ENCODE results near the gene TBC1D8B. TPM values are rescaled to one million over a fixed set of nuclear protein-coding genes. Genes with fewer than 3 reads are reported as not detected.

Gene TBC1D8B
- total RNA-seq, 1 experiment from 2014 or later: 9.2 TPM

DNA sequence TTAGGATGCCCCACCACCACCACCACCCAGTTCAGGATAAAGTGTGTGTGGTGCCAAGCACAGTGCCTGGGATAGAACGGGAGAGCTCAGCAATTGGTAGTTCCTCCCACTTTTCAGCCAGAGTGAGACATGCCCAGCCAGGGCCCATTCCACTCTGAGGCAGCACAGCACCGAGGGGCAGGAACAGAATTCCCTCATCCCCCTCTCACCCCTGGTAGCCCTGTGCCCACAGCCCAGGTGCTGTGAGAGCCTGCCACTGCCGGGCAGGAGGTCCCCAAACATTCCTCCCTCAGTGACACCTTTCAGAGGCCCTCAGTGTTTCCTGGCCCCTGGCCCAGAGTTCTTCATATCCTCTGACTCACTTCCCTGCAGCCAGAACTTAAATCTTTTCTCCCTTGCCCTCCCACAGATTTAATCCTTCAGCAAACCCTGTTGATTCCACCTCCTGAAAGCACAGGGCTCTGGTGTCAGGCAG lies 92.5 kb downstream of the TBC1D8B start (continued):
- TF ChIP-seq, protein P1, sequence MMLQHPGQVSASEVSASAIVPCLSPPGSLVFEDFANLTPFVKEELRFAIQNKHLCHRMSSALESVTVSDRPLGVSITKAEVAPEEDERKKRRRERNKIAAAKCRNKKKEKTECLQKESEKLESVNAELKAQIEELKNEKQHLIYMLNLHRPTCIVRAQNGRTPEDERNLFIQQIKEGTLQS (IDR thresholded peaks at IDR 0.05): no peak
- peak; percentile 43; the same call in 1 of the 2 replicates for TF ChIP-seq SP1 (IDR thresholded peaks at IDR 0.05; ENCODE audit: low read depth)
- TF ChIP-seq RAD21 (IDR thresholded peaks at IDR 0.05; ENCODE audit: low read depth): no peak
- no peak for TF ChIP-seq EZH2 (IDR thresholded peaks at IDR 0.05)

GRCh38 chrX:106897259-106897658 lies 94.8 kb downstream of the TBC1D8B start:
- RAD21 ChIA-PET (ENCODE audit: low non-redundant PET in 1 of 2, low total read pairs in 2 of 2, uncharacterized antibody in 2 of 2, unreplicated experiment in 2 of 2): interaction anchor here in 1 of 2 experiments (0.7 kb wide), 1 partner anchor 89 kb away, joined by 4 read pairs; no protein-coding TSS in a partner anchor
- H3K4me2 ChIP-seq (ENCODE audit: low read length): no peak overlapping the region
- no peak for ATAC-seq
- no peak for TF ChIP-seq EZH2phosphoT487 (IDR thresholded peaks at IDR 0.05; ENCODE audit: borderline replicate concordance)
- TF ChIP-seq YY1 (IDR thresholded peaks at IDR 0.05; ENCODE audit: extremely low read depth, insufficient replicate concordance, low read depth, low read length): peak; percentile 87
- H3K36me3 ChIP-seq (ENCODE audit: control insufficient read depth in 1 of 2, insufficient read depth in 2 of 2, low read length in 2 of 2): no peaks in the 10 kb centered on the region
- no peaks in the 10 kb centered on the region for H4K20me1 ChIP-seq (ENCODE audit: insufficient read depth)
- POLR2A ChIA-PET: no interaction called here
- CTCF ChIA-PET: interaction anchor here (1.0 to 1.8 kb wide), 4 partner anchors 9 to 731 kb away, joined by 3 to 4 read pairs (median 4); partner anchors contain the start of gene PRPS1
- H3K27ac ChIP-seq (ENCODE audit: low read depth, low read length): no peak overlapping the region
- H3K9me2 ChIP-seq (ENCODE audit: insufficient read depth): no peaks in the 10 kb centered on the region
- H2AFZ ChIP-seq (ENCODE audit: low read depth, low read length, poor library complexity, severe bottlenecking): peak overlapping the region; percentile 85
- DNase-seq (ENCODE audit: low read depth, low spot score): no peak
- BruUV-seq (replicated peaks): no TSS peak
- no peak overlapping the region for H3K4me3 ChIP-seq (replicated peaks in 1 of 2; ENCODE audit: low read depth in 1 of 2, low read length in 2 of 2)
- H3K4me1 ChIP-seq (ENCODE audit: control insufficient read depth in 1 of 2, insufficient read depth in 2 of 2, low read length in 2 of 2): peaks cover 19 to 47% of the 10 kb centered on the region in 2 experiments
- H3K79me2 ChIP-seq (ENCODE audit: insufficient read depth, low read length): no peaks in the 10 kb centered on the region
- H3K9me3 ChIP-seq (ENCODE audit: control insufficient read depth in 1 of 2, insufficient read depth in 1 of 2, low read depth in 1 of 2, low read length in 2 of 2): no peaks in the 10 kb centered on the region
- no peak overlapping the region for H3K9ac ChIP-seq (ENCODE audit: low read length)
- intact Hi-C loops (cut with micrococcal nuclease): loop anchor here (10.0 kb wide), 5 partner anchors 128 to 1178 kb away; no protein-coding TSS in a partner anchor
- H3K27me3 ChIP-seq (ENCODE audit: insufficient read depth, low read length): no peaks in the 10 kb centered on the region

DNA sequence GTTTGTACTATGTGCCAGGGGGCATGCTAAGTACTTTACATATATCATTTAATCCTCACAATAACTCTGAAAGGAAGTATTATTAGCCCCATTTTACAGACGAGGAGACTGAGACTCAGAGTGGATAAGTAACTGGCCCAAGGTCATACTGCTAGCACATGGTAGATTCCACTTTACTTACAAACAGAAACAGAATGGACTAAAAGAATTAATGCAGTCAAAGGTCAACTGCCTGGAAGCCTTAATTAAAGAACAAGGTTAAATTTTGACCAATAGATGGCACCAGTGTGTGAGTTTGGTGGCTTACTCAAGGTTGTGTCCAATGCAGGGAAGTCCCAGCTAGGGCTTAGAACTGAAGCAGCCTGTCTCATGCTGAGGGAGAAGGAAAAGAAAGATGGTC lies 96.0 kb downstream of the TBC1D8B start:
- no TSS peak for BruUV-seq (replicated peaks)
- DNase-seq (ENCODE audit: low read depth, low spot score) (no peak), ATAC-seq (peak; percentile 46)
- ChIA-PET POLR2A (no interaction called here), CTCF (interaction anchor here (0.6 to 2.1 kb wide), 11 partner anchors 7 to 1534 kb away, joined by 3 to 21 read pairs (median 3); partner anchors contain the start of gene PRPS1), RAD21 (ENCODE audit: low non-redundant PET in 1 of 2, low total read pairs in 2 of 2, uncharacterized antibody in 2 of 2, unreplicated experiment in 2 of 2) (interaction anchor here (0.9 to 1.1 kb wide), 2 partner anchors 61 to 62 kb away, joined by 4 to 9 read pairs; no protein-coding TSS in a partner anchor)
- intact Hi-C loops (cut with micrococcal nuclease): loop anchor here (10.0 kb wide), 5 partner anchors 126 to 1176 kb away; no protein-coding TSS in a partner anchor
- Histone ChIP-seq H3K9me2 (ENCODE audit: insufficient read depth) (no peaks in the 10 kb centered on the region), H3K27ac (ENCODE audit: low read depth, low read length) (no peak overlapping the region), H3K36me3 (ENCODE audit: control insufficient read depth in 1 of 2, insufficient read depth in 2 of 2, low read length in 2 of 2) (no peaks in the 10 kb centered on the region), H3K9me3 (ENCODE audit: control insufficient read depth in 1 of 2, insufficient read depth in 1 of 2, low read depth in 1 of 2, low read length in 2 of 2) (no peaks in the 10 kb centered on the region), H3K79me2 (ENCODE audit: insufficient read depth, low read length) (no peaks in the 10 kb centered on the region), H4K20me1 (ENCODE audit: insufficient read depth) (no peaks in the 10 kb centered on the region), H3K4me1 (ENCODE audit: control insufficient read depth in 1 of 2, insufficient read depth in 2 of 2, low read length in 2 of 2) (peaks cover 19 to 47% of the 10 kb centered on the region in 2 experiments), H3K4me2 (ENCODE audit: low read length) (peak overlapping the region; percentile 19; the same call in 1 of the 2 replicates), H3K4me3 (replicated peaks in 1 of 2; ENCODE audit: low read depth in 1 of 2, low read length in 2 of 2) (no peak overlapping the region), H2AFZ (ENCODE audit: low read depth, low read length, poor library complexity, severe bottlenecking) (peak overlapping the region; percentile 78), H3K9ac (ENCODE audit: low read length) (no peak overlapping the region), H3K27me3 (ENCODE audit: insufficient read depth, low read length) (no peaks in the 10 kb centered on the region)
- TF ChIP-seq ZNF274 (IDR thresholded peaks at IDR 0.05; ENCODE audit: low read depth, low read length): no peak
- TF ChIP-seq ZBTB33 (IDR thresholded peaks at IDR 0.05; ENCODE audit: extremely low read depth, insufficient replicate concordance, low read length): no peak
- TF ChIP-seq, protein P2, sequence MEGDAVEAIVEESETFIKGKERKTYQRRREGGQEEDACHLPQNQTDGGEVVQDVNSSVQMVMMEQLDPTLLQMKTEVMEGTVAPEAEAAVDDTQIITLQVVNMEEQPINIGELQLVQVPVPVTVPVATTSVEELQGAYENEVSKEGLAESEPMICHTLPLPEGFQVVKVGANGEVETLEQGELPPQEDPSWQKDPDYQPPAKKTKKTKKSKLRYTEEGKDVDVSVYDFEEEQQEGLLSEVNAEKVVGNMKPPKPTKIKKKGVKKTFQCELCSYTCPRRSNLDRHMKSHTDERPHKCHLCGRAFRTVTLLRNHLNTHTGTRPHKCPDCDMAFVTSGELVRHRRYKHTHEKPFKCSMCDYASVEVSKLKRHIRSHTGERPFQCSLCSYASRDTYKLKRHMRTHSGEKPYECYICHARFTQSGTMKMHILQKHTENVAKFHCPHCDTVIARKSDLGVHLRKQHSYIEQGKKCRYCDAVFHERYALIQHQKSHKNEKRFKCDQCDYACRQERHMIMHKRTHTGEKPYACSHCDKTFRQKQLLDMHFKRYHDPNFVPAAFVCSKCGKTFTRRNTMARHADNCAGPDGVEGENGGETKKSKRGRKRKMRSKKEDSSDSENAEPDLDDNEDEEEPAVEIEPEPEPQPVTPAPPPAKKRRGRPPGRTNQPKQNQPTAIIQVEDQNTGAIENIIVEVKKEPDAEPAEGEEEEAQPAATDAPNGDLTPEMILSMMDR (IDR thresholded peaks at IDR 0.05 in 2 of 3, conservative IDR thresholded peaks at IDR 0.05 in 1 of 3; ENCODE audit: borderline replicate concordance in 1 of 3, insufficient read depth in 1 of 3, low read depth in 2 of 3, low read length in 2 of 3): peak; percentile 15 to 56 (median 47); a peak in 4 of 6 replicates
- TF ChIP-seq RAD21 (IDR thresholded peaks at IDR 0.05; ENCODE audit: low read depth): peak; percentile 75
- TF ChIP-seq EZH2 (IDR thresholded peaks at IDR 0.05): no peak
- TF ChIP-seq EZH2phosphoT487 (IDR thresholded peaks at IDR 0.05; ENCODE audit: borderline replicate concordance): no peak
- TF ChIP-seq POLR2A (IDR thresholded peaks at IDR 0.05; ENCODE audit: borderline replicate concordance, extremely low read depth, insufficient read depth, insufficient read length): no peak
- TF ChIP-seq SRF (IDR thresholded peaks at IDR 0.05; ENCODE audit: low read depth): no peak
- TF ChIP-seq YY1 (IDR thresholded peaks at IDR 0.05; ENCODE audit: extremely low read depth, insufficient replicate concordance, low read depth, low read length): no peak

Measured in HCT116 (cell line).